ENCODE measurements around the gene ZC3HAV1.
"Not testable (repeated sequence)": the region's sequence is repeated elsewhere in the genome, so short reads cannot be mapped to it uniquely, and the experiment has no call there.

ZC3HAV1 gene

GRCh38 chr7:139060695-139061237 lies 48.8 kb downstream of the ZC3HAV1 start:
- TF ChIP-seq SUZ12 (IDR thresholded peaks at IDR 0.05; ENCODE audit: extremely low read depth, insufficient read depth, insufficient read length): no peak
- Histone ChIP-seq H3K36me3 (ENCODE audit: insufficient read depth, insufficient read length, low read length) (peaks cover 15% of the 10 kb centered on the region), H3K9me3 (ENCODE audit: insufficient read depth, low read length) (no peaks in the 10 kb centered on the region), H3K27me3 (ENCODE audit: insufficient read depth, insufficient read length) (no peaks in the 10 kb centered on the region), H3K4me3 (ENCODE audit: insufficient read length, low read depth) (no peak overlapping the region), H3K4me1 (ENCODE audit: insufficient read depth, insufficient read length) (no peaks in the 10 kb centered on the region), H3K9ac (ENCODE audit: insufficient read length, low read depth) (no peak overlapping the region)
- DNase-seq (ENCODE audit: low read depth, low spot score): no peak

DNA sequence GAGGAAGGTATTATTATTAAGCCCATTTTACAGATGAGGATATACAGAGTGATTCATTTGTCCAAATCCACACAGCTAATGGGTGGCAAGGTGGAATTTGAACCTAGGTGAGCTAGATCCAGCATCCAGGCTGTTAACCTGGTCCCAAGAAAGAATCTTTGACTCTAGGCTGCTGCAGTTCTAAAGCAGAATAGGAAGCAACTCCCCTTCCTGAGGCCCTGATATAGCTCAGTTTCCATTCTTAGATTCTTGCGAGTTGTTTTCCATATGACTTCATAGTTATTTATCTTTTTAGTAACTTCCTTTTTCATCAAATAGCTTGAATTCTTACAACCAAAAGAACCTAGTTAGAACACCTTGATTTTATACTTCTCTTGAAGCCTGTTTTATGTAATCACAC lies 49.6 kb downstream of the ZC3HAV1 start:
- DNase-seq (ENCODE audit: low read depth, low spot score): no peak
- Histone ChIP-seq H3K9me3 (ENCODE audit: insufficient read depth, low read length) (no peaks in the 10 kb centered on the region), H3K27me3 (ENCODE audit: insufficient read depth, insufficient read length) (no peaks in the 10 kb centered on the region), H3K36me3 (ENCODE audit: insufficient read depth, insufficient read length, low read length) (peaks cover 17% of the 10 kb centered on the region), H3K4me3 (ENCODE audit: insufficient read length, low read depth) (no peak overlapping the region), H3K4me1 (ENCODE audit: insufficient read depth, insufficient read length) (no peaks in the 10 kb centered on the region), H3K9ac (ENCODE audit: insufficient read length, low read depth) (no peak overlapping the region)
- no peak for TF ChIP-seq YY1 (IDR thresholded peaks at IDR 0.05; ENCODE audit: insufficient read depth, insufficient read length)
- TF ChIP-seq SUZ12 (IDR thresholded peaks at IDR 0.05; ENCODE audit: extremely low read depth, insufficient read depth, insufficient read length): no peak
- no peak for TF ChIP-seq ZNF274 (IDR thresholded peaks at IDR 0.05; ENCODE audit: low read depth, low read length)

GRCh38 chr7:139058943-139059342 lies 50.6 kb downstream of the ZC3HAV1 start:
- DNase-seq (ENCODE audit: low read depth, low spot score): no peak
- Histone ChIP-seq H3K9me3 (ENCODE audit: insufficient read depth, low read length) (no peaks in the 10 kb centered on the region), H3K27me3 (ENCODE audit: insufficient read depth, insufficient read length) (no peaks in the 10 kb centered on the region), H3K9ac (ENCODE audit: insufficient read length, low read depth) (no peak overlapping the region), H3K36me3 (ENCODE audit: insufficient read depth, insufficient read length, low read length) (peaks cover 15% of the 10 kb centered on the region), H3K4me3 (ENCODE audit: insufficient read length, low read depth) (no peak overlapping the region), H3K4me1 (ENCODE audit: insufficient read depth, insufficient read length) (no peaks in the 10 kb centered on the region)
- TF ChIP-seq YY1 (IDR thresholded peaks at IDR 0.05; ENCODE audit: insufficient read depth, insufficient read length): no peak
- no peak for TF ChIP-seq SUZ12 (IDR thresholded peaks at IDR 0.05; ENCODE audit: extremely low read depth, insufficient read depth, insufficient read length)
- TF ChIP-seq ZNF274 (IDR thresholded peaks at IDR 0.05; ENCODE audit: low read depth, low read length): no peak

GRCh38 chr7:139055674-139056073 lies 53.8 kb downstream of the ZC3HAV1 start:
- Histone ChIP-seq H3K4me1 (ENCODE audit: insufficient read depth, insufficient read length) (no peaks in the 10 kb centered on the region), H3K4me3 (ENCODE audit: insufficient read length, low read depth) (no peak overlapping the region), H3K27me3 (ENCODE audit: insufficient read depth, insufficient read length) (no peaks in the 10 kb centered on the region), H3K9me3 (ENCODE audit: insufficient read depth, low read length) (no peaks in the 10 kb centered on the region), H3K9ac (ENCODE audit: insufficient read length, low read depth) (no peak overlapping the region), H3K36me3 (ENCODE audit: insufficient read depth, insufficient read length, low read length) (peaks cover 20% of the 10 kb centered on the region)
- TF ChIP-seq ZNF274 (IDR thresholded peaks at IDR 0.05; ENCODE audit: low read depth, low read length) (no peak), YY1 (IDR thresholded peaks at IDR 0.05; ENCODE audit: insufficient read depth, insufficient read length) (no peak), SUZ12 (IDR thresholded peaks at IDR 0.05; ENCODE audit: extremely low read depth, insufficient read depth, insufficient read length) (no peak)
- DNase-seq (ENCODE audit: low read depth, low spot score): no peak

GRCh38 chr7:139054656-139055055 lies 54.9 kb downstream of the ZC3HAV1 start:
- not testable (repeated sequence) for H3K27me3 ChIP-seq (ENCODE audit: insufficient read depth, insufficient read length); H3K4me3 ChIP-seq (ENCODE audit: insufficient read length, low read depth); H3K9ac ChIP-seq (ENCODE audit: insufficient read length, low read depth); DNase-seq (ENCODE audit: low read depth, low spot score); H3K4me1 ChIP-seq (ENCODE audit: insufficient read depth, insufficient read length); H3K9me3 ChIP-seq (ENCODE audit: insufficient read depth, low read length)
- H3K36me3 ChIP-seq (ENCODE audit: insufficient read depth, insufficient read length, low read length): peaks cover 22% of the 10 kb centered on the region

DNA sequence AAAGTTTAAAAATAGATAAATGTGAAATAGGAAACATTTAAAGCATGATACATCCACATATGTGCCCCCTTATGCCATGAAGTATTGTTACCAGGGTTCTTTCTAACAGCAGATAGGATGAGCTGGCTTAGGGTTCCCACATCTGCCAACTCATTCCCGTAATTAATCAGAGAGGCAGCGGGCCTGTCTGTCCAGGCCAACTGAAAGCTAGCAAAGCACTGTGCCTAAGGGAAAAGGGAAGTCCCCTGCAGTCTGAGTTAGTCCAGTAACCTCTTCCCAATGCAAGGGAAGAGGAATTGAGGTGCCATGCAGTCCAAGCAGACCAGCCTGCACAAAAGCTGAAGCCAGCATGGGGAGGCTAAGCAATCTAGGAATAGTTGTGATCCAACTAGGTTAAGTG lies 55.4 kb downstream of the ZC3HAV1 start:
- TF ChIP-seq SUZ12 (IDR thresholded peaks at IDR 0.05; ENCODE audit: extremely low read depth, insufficient read depth, insufficient read length) (no peak), YY1 (IDR thresholded peaks at IDR 0.05; ENCODE audit: insufficient read depth, insufficient read length) (no peak), ZNF274 (IDR thresholded peaks at IDR 0.05; ENCODE audit: low read depth, low read length) (no peak)

DNA sequence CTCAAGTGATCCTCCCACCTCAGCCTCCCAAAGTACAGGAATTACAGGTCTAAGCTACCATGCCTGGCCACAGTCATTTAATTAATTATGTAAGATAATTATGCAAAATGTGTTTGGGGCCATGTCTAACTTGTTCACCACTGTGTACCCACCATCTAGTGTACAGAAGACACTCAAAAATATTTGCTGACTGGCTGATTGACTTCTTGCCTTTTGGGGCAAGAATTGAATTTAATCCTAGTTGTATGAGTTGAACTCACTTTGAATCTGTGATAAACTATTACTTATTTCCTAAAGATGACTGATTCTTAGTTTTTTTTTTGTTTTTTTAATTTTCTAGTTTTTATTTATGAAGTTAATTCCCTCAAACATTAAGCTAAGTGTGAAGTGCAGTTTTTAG lies 57.9 kb downstream of the ZC3HAV1 start:
- H3K36me3 ChIP-seq (ENCODE audit: insufficient read depth, insufficient read length, low read length): peaks cover 32% of the 10 kb centered on the region

More for the DNA sequence above, 55.4 kb downstream of the ZC3HAV1 start:
- Histone ChIP-seq H3K9ac (ENCODE audit: insufficient read length, low read depth) (no peak overlapping the region), H3K36me3 (ENCODE audit: insufficient read depth, insufficient read length, low read length) (peaks cover 24% of the 10 kb centered on the region), H3K4me1 (ENCODE audit: insufficient read depth, insufficient read length) (no peaks in the 10 kb centered on the region), H3K9me3 (ENCODE audit: insufficient read depth, low read length) (no peaks in the 10 kb centered on the region), H3K27me3 (ENCODE audit: insufficient read depth, insufficient read length) (no peaks in the 10 kb centered on the region), H3K4me3 (ENCODE audit: insufficient read length, low read depth) (no peak overlapping the region)
- DNase-seq (ENCODE audit: low read depth, low spot score): no peak

DNA sequence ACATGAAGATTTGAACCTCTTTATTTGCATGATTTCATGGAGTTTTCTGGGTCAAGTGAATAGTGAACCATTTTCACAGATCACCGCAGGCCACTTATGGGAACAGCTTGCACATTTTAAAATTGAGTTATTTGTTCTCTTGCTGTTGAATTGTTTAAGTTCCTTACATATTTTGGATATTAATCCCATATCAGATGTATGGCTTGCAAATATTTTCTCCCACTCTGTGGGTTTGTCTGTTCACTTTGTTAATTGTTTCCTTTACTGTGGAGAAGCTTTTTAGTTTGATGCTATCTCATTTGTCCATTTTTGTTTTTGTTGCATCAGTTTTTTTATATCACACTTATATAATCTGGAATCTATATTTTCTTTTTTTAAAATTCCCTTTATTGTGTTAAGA lies 59.6 kb downstream of the ZC3HAV1 start:
- Histone ChIP-seq H3K4me1 (ENCODE audit: insufficient read depth, insufficient read length) (no peaks in the 10 kb centered on the region), H3K9me3 (ENCODE audit: insufficient read depth, low read length) (no peaks in the 10 kb centered on the region), H3K27me3 (ENCODE audit: insufficient read depth, insufficient read length) (no peaks in the 10 kb centered on the region), H3K4me3 (ENCODE audit: insufficient read length, low read depth) (no peak overlapping the region), H3K36me3 (ENCODE audit: insufficient read depth, insufficient read length, low read length) (peaks cover 42% of the 10 kb centered on the region), H3K9ac (ENCODE audit: insufficient read length, low read depth) (no peak overlapping the region)
- no peak for TF ChIP-seq ZNF274 (IDR thresholded peaks at IDR 0.05; ENCODE audit: low read depth, low read length)
- no peak for TF ChIP-seq YY1 (IDR thresholded peaks at IDR 0.05; ENCODE audit: insufficient read depth, insufficient read length)
- no peak for TF ChIP-seq SUZ12 (IDR thresholded peaks at IDR 0.05; ENCODE audit: extremely low read depth, insufficient read depth, insufficient read length)
- no peak for DNase-seq (ENCODE audit: low read depth, low spot score)

More for the DNA sequence above, 57.9 kb downstream of the ZC3HAV1 start:
- TF ChIP-seq SUZ12 (IDR thresholded peaks at IDR 0.05; ENCODE audit: extremely low read depth, insufficient read depth, insufficient read length) (no peak), YY1 (IDR thresholded peaks at IDR 0.05; ENCODE audit: insufficient read depth, insufficient read length) (no peak), ZNF274 (IDR thresholded peaks at IDR 0.05; ENCODE audit: low read depth, low read length) (no peak)
- no peak for DNase-seq (ENCODE audit: low read depth, low spot score)
- no peak overlapping the region for H3K4me3 ChIP-seq (ENCODE audit: insufficient read length, low read depth)
- no peaks in the 10 kb centered on the region for H3K4me1 ChIP-seq (ENCODE audit: insufficient read depth, insufficient read length)
- no peak overlapping the region for H3K9ac ChIP-seq (ENCODE audit: insufficient read length, low read depth)
- no peaks in the 10 kb centered on the region for H3K9me3 ChIP-seq (ENCODE audit: insufficient read depth, low read length)
- no peaks in the 10 kb centered on the region for H3K27me3 ChIP-seq (ENCODE audit: insufficient read depth, insufficient read length)
